K562 (cell line): Measurements from ENCODE around the gene TMEM247. TPM values are rescaled to one million over a fixed set of nuclear protein-coding genes. Genes with fewer than 3 reads are reported as not detected.

Experiments used
- MCM3 ChIP-seq: fragments of 450-650 bp; IDR thresholded peaks from 2 replicates; pipeline ENCODE4 v1.6.1; 2016
- MTA2 ChIP-seq: fragments of 450-650 bp; IDR thresholded peaks from 2 replicates; pipeline ENCODE4 v1.6.1; 2016; ENCODE audit warnings: low read depth
- SLC30A9 ChIP-seq: fragments of 250-450 bp; sonication (Bioruptor Pico); IDR thresholded peaks from 2 replicates; pipeline ENCODE4 v1.8.0; 2022; ENCODE audit warnings: mild to moderate bottlenecking, moderate library complexity
- TRIM25 ChIP-seq: fragments of 450-650 bp; IDR thresholded peaks from 2 replicates; pipeline ENCODE4 v1.7.0; 2016; ENCODE audit warnings: borderline replicate concordance
- polyA plus RNA-seq, 8 experiments: library from polyadenylated mRNA; depleted of rRNA in 4 of 8; stranded (reverse) in 5 of 8; unstranded in 3 of 8; fragments of >200 nt; fragmentation: Nextera tagmentation in 2 of 8; fragmentation: Illumina TruSeq in 1 of 8; extraction: Ambion mirVana in 2 of 8; extraction: Trizol in 1 of 8; gene quantifications; 2 replicates each; pipeline versions ENCODE4 v1.2.1 to v1.2.3, GENCODE V29; 2011 to 2014; ENCODE audit warnings: inconsistent platforms in 1 of 8, missing spikeins in 1 of 8
- total RNA-seq, 7 experiments: library from RNA; depleted of rRNA in 6 of 7; stranded (reverse); fragments of >200 nt in 6 of 7; fragmentation: Illumina TruSeq in 2 of 7; extraction: Trizol in 2 of 7; gene quantifications; 2 replicates each; pipeline versions ENCODE4 v1.2.1 to v1.2.3, GENCODE V29; 2011 to 2021; ENCODE audit warnings: low replicate concordance in 1 of 7
- TF ChIP-seq, protein P1 (sequence below): fragments of 250-450 bp; sonication (Bioruptor Pico); IDR thresholded peaks from 2 replicates; pipeline ENCODE4 v1.4.0; 2020
- TF ChIP-seq, protein P2 (sequence below): fragments of 250-450 bp; sonication (Bioruptor Pico); IDR thresholded peaks from 2 replicates; pipeline ENCODE4 v1.4.0; 2020; ENCODE audit warnings: mild to moderate bottlenecking, moderate library complexity

TMEM247 gene
- total and polyA plus RNA-seq, 9 of the 15 experiments (the other 6 are each of a cell fraction or from before 2014, with no cell fraction given), result 0.24 to 4.7 (median 3.1) TPM

- TF ChIP-seq TRIM25 (no peak), MCM3 (no peak), MTA2 (no peak), SLC30A9 (CRISPR knock-in tag) (no peak)
- TF ChIP-seq, protein P1, sequence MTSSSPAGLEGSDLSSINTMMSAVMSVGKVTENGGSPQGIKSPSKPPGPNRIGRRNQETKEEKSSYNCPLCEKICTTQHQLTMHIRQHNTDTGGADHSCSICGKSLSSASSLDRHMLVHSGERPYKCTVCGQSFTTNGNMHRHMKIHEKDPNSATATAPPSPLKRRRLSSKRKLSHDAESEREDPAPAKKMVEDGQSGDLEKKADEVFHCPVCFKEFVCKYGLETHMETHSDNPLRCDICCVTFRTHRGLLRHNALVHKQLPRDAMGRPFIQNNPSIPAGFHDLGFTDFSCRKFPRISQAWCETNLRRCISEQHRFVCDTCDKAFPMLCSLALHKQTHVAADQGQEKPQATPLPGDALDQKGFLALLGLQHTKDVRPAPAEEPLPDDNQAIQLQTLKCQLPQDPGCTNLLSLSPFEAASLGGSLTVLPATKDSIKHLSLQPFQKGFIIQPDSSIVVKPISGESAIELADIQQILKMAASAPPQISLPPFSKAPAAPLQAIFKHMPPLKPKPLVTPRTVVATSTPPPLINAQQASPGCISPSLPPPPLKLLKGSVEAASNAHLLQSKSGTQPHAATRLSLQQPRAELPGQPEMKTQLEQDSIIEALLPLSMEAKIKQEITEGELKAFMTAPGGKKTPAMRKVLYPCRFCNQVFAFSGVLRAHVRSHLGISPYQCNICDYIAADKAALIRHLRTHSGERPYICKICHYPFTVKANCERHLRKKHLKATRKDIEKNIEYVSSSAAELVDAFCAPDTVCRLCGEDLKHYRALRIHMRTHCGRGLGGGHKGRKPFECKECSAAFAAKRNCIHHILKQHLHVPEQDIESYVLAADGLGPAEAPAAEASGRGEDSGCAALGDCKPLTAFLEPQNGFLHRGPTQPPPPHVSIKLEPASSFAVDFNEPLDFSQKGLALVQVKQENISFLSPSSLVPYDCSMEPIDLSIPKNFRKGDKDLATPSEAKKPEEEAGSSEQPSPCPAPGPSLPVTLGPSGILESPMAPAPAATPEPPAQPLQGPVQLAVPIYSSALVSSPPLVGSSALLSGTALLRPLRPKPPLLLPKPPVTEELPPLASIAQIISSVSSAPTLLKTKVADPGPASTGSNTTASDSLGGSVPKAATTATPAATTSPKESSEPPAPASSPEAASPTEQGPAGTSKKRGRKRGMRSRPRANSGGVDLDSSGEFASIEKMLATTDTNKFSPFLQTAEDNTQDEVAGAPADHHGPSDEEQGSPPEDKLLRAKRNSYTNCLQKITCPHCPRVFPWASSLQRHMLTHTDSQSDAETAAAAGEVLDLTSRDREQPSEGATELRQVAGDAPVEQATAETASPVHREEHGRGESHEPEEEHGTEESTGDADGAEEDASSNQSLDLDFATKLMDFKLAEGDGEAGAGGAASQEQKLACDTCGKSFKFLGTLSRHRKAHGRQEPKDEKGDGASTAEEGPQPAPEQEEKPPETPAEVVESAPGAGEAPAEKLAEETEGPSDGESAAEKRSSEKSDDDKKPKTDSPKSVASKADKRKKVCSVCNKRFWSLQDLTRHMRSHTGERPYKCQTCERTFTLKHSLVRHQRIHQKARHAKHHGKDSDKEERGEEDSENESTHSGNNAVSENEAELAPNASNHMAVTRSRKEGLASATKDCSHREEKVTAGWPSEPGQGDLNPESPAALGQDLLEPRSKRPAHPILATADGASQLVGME (CRISPR knock-in tag), result no peak
- TF ChIP-seq, protein P2, sequence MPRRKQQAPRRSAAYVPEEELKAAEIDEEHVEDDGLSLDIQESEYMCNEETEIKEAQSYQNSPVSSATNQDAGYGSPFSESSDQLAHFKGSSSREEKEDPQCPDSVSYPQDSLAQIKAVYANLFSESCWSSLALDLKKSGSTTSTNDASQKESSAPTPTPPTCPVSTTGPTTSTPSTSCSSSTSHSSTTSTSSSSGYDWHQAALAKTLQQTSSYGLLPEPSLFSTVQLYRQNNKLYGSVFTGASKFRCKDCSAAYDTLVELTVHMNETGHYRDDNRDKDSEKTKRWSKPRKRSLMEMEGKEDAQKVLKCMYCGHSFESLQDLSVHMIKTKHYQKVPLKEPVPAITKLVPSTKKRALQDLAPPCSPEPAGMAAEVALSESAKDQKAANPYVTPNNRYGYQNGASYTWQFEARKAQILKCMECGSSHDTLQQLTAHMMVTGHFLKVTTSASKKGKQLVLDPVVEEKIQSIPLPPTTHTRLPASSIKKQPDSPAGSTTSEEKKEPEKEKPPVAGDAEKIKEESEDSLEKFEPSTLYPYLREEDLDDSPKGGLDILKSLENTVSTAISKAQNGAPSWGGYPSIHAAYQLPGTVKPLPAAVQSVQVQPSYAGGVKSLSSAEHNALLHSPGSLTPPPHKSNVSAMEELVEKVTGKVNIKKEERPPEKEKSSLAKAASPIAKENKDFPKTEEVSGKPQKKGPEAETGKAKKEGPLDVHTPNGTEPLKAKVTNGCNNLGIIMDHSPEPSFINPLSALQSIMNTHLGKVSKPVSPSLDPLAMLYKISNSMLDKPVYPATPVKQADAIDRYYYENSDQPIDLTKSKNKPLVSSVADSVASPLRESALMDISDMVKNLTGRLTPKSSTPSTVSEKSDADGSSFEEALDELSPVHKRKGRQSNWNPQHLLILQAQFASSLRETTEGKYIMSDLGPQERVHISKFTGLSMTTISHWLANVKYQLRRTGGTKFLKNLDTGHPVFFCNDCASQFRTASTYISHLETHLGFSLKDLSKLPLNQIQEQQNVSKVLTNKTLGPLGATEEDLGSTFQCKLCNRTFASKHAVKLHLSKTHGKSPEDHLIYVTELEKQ (CRISPR knock-in tag), result no peak
Measured at GRCh38 chr2:46481198-46482193, 2.1 kb downstream of the TMEM247 start (continued).
